ENCODE data around the gene PLEKHA5. TPM values are rescaled to one million over a fixed set of nuclear protein-coding genes. Genes with fewer than 3 reads are reported as not detected.
"Not testable (repeated sequence)": the region's sequence is repeated elsewhere in the genome, so short reads cannot be mapped to it uniquely, and the experiment has no call there.

Gene PLEKHA5
- total and polyA plus RNA-seq, 2 experiments from 2014 or later = 82.8 to 112 TPM

DNA sequence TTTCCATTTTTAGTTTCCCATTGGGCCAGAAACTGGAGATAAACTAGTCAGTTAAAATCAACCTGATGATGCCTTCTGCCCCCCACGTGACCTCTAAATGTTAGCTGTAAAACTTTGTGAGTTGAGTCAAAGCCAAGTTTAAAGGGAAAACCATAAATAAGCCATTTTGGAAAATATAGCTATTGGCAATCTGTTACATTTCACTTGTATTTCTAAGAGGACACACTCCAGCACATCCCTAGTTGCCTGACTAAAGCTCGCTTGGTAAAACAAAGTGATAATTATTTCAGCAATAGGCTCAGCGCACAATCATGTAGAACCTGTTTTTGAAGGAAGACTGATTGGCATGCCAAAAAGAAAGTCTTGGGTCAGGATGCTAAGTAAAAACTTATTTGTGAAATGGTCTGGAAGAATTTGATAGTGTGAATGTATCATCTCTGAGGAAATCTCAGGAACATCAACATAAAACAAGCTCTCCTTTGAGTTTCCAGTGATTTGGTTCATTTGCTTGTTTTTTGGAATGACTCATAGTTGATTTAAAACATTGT is 260.6 kb downstream of the PLEKHA5 start (continued):
- TF ChIP-seq, protein P1, sequence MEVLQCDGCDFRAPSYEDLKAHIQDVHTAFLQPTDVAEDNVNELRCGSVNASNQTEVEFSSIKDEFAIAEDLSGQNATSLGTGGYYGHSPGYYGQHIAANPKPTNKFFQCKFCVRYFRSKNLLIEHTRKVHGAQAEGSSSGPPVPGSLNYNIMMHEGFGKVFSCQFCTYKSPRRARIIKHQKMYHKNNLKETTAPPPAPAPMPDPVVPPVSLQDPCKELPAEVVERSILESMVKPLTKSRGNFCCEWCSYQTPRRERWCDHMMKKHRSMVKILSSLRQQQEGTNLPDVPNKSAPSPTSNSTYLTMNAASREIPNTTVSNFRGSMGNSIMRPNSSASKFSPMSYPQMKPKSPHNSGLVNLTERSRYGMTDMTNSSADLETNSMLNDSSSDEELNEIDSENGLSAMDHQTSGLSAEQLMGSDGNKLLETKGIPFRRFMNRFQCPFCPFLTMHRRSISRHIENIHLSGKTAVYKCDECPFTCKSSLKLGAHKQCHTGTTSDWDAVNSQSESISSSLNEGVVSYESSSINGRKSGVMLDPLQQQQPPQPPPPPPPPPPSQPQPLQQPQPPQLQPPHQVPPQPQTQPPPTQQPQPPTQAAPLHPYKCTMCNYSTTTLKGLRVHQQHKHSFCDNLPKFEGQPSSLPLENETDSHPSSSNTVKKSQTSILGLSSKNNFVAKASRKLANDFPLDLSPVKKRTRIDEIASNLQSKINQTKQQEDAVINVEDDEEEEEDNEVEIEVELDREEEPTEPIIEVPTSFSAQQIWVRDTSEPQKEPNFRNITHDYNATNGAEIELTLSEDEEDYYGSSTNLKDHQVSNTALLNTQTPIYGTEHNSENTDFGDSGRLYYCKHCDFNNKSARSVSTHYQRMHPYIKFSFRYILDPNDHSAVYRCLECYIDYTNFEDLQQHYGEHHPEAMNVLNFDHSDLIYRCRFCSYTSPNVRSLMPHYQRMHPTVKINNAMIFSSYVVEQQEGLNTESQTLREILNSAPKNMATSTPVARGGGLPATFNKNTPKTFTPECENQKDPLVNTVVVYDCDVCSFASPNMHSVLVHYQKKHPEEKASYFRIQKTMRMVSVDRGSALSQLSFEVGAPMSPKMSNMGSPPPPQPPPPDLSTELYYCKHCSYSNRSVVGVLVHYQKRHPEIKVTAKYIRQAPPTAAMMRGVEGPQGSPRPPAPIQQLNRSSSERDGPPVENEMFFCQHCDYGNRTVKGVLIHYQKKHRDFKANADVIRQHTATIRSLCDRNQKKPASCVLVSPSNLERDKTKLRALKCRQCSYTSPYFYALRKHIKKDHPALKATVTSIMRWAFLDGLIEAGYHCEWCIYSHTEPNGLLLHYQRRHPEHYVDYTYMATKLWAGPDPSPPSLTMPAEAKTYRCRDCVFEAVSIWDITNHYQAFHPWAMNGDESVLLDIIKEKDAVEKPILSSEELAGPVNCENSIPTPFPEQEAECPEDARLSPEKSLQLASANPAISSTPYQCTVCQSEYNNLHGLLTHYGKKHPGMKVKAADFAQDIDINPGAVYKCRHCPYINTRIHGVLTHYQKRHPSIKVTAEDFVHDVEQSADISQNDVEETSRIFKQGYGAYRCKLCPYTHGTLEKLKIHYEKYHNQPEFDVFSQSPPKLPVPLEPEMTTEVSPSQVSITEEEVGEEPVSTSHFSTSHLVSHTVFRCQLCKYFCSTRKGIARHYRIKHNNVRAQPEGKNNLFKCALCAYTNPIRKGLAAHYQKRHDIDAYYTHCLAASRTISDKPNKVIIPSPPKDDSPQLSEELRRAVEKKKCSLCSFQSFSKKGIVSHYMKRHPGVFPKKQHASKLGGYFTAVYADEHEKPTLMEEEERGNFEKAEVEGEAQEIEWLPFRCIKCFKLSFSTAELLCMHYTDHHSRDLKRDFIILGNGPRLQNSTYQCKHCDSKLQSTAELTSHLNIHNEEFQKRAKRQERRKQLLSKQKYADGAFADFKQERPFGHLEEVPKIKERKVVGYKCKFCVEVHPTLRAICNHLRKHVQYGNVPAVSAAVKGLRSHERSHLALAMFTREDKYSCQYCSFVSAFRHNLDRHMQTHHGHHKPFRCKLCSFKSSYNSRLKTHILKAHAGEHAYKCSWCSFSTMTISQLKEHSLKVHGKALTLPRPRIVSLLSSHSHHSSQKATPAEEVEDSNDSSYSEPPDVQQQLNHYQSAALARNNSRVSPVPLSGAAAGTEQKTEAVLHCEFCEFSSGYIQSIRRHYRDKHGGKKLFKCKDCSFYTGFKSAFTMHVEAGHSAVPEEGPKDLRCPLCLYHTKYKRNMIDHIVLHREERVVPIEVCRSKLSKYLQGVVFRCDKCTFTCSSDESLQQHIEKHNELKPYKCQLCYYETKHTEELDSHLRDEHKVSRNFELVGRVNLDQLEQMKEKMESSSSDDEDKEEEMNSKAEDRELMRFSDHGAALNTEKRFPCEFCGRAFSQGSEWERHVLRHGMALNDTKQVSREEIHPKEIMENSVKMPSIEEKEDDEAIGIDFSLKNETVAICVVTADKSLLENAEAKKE (CRISPR knock-in tag; IDR thresholded peaks at IDR 0.05) = no peak

DNA sequence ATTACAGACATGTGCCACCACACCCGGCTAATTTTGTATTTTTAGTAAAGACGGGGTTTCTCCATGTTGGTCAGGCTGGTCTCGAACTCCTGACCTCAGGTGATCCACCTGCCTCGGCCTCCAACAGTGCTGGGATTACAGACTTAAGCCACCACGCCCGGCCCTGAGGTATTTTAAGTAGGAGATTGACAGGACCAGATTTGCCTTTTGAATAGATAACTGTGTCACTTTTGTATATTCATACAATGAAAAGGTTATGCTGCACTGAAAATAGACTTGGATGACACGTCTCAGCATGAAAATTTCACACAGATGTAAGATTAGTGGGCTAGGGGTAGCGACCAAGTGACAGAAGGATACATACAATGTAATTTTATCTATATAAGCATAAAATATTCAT is 263.1 kb downstream of the PLEKHA5 start:
- H3K9me2 ChIP-seq (ENCODE audit: insufficient read depth); H3K27me3 ChIP-seq (ENCODE audit: insufficient read depth); H3K27me3 Mint-ChIP-seq (ENCODE audit: insufficient read depth, low read depth, poor library complexity); ATAC-seq; H3K4me3 Mint-ChIP-seq; H3K27ac ChIP-seq (ENCODE audit: low read depth); H3K79me2 ChIP-seq (replicated peaks; ENCODE audit: insufficient read depth); DNase-seq (ENCODE audit: low spot score); H3K4me3 ChIP-seq; H3K36me3 ChIP-seq (ENCODE audit: insufficient read depth); H4K20me1 ChIP-seq (replicated peaks; ENCODE audit: insufficient read depth); H3K4me2 ChIP-seq; H3K4me1 ChIP-seq (ENCODE audit: insufficient read depth); H3K27ac Mint-ChIP-seq; H3K9me3 Mint-ChIP-seq; H3K4me1 Mint-ChIP-seq; H3K36me3 Mint-ChIP-seq (ENCODE audit: low read depth); H3F3A ChIP-seq (replicated peaks; ENCODE audit: low read depth): not testable (repeated sequence)
- H2AFZ ChIP-seq = peak overlapping the region; percentile 84; the same call in 1 of the 2 replicates

DNA sequence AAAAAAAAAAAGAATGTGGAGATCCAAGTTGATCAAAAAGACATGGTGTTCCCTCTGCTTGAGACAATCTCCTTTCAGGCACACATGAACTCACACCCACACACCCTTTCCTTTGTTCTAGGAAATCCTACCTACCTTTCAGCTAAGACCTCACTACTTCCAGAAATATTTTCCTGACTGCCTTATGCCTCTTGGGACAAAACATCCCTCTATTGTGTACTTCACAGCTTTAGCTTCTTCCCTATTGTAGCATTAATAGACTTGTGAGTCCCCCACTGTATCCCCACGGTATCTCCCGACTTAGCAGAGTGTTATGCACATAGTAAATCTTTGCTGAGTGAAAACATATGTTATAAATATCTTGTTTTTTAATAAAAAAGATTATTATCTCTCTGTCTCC is 264.9 kb downstream of the PLEKHA5 start:
- Mint-ChIP-seq H3K9me3 (no peaks in the 10 kb centered on the region), H3K27me3 (ENCODE audit: insufficient read depth, low read depth, poor library complexity) (no peaks in the 10 kb centered on the region), H3K4me3 (no peak overlapping the region), H3K36me3 (ENCODE audit: low read depth) (no peaks in the 10 kb centered on the region), H3K4me1 (no peaks in the 10 kb centered on the region), H3K27ac (no peak overlapping the region)
- DNase-seq (ENCODE audit: low spot score) (no peak), ATAC-seq (no peak)
- H3K36me3 ChIP-seq (ENCODE audit: insufficient read depth) = no peaks in the 10 kb centered on the region
- H2AFZ ChIP-seq = no peak overlapping the region
- no peak overlapping the region for H3K4me3 ChIP-seq
- H3K27ac ChIP-seq (ENCODE audit: low read depth) = no peak overlapping the region
- H3F3A ChIP-seq (replicated peaks; ENCODE audit: low read depth) = no peaks in the 10 kb centered on the region
- no peaks in the 10 kb centered on the region for H4K20me1 ChIP-seq (replicated peaks; ENCODE audit: insufficient read depth)
- H3K9me2 ChIP-seq (ENCODE audit: insufficient read depth) = no peaks in the 10 kb centered on the region
- no peak overlapping the region for H3K4me2 ChIP-seq
- H3K79me2 ChIP-seq (replicated peaks; ENCODE audit: insufficient read depth) = no peaks in the 10 kb centered on the region
- H3K27me3 ChIP-seq (ENCODE audit: insufficient read depth) = no peaks in the 10 kb centered on the region
- no peaks in the 10 kb centered on the region; the same call in 1 of the 2 replicates for H3K4me1 ChIP-seq (ENCODE audit: insufficient read depth)
- no peak for TF ChIP-seq NANOG (IDR thresholded peaks at IDR 0.05; ENCODE audit: borderline replicate concordance)
- TF ChIP-seq JUNB (IDR thresholded peaks at IDR 0.05; ENCODE audit: unreplicated experiment) = no peak
- TF ChIP-seq, protein P2, sequence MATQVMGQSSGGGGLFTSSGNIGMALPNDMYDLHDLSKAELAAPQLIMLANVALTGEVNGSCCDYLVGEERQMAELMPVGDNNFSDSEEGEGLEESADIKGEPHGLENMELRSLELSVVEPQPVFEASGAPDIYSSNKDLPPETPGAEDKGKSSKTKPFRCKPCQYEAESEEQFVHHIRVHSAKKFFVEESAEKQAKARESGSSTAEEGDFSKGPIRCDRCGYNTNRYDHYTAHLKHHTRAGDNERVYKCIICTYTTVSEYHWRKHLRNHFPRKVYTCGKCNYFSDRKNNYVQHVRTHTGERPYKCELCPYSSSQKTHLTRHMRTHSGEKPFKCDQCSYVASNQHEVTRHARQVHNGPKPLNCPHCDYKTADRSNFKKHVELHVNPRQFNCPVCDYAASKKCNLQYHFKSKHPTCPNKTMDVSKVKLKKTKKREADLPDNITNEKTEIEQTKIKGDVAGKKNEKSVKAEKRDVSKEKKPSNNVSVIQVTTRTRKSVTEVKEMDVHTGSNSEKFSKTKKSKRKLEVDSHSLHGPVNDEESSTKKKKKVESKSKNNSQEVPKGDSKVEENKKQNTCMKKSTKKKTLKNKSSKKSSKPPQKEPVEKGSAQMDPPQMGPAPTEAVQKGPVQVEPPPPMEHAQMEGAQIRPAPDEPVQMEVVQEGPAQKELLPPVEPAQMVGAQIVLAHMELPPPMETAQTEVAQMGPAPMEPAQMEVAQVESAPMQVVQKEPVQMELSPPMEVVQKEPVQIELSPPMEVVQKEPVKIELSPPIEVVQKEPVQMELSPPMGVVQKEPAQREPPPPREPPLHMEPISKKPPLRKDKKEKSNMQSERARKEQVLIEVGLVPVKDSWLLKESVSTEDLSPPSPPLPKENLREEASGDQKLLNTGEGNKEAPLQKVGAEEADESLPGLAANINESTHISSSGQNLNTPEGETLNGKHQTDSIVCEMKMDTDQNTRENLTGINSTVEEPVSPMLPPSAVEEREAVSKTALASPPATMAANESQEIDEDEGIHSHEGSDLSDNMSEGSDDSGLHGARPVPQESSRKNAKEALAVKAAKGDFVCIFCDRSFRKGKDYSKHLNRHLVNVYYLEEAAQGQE (IDR thresholded peaks at IDR 0.05; ENCODE audit: unreplicated experiment) = no peak
- no peak for TF ChIP-seq EZH2phosphoT487 (IDR thresholded peaks at IDR 0.05; ENCODE audit: unreplicated experiment)
- TF ChIP-seq ZNF114 (CRISPR knock-in tag; IDR thresholded peaks at IDR 0.05) = no peak
- TF ChIP-seq, protein P3, sequence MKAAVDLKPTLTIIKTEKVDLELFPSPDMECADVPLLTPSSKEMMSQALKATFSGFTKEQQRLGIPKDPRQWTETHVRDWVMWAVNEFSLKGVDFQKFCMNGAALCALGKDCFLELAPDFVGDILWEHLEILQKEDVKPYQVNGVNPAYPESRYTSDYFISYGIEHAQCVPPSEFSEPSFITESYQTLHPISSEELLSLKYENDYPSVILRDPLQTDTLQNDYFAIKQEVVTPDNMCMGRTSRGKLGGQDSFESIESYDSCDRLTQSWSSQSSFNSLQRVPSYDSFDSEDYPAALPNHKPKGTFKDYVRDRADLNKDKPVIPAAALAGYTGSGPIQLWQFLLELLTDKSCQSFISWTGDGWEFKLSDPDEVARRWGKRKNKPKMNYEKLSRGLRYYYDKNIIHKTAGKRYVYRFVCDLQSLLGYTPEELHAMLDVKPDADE (IDR thresholded peaks at IDR 0.05) = no peak

Data from GM23338 (cell line).